AG04450 (cell line): ENCODE data around the gene SCRN1. TPM values are rescaled to one million over a fixed set of nuclear protein-coding genes. Genes with fewer than 3 reads are reported as not detected.
A peak's percentile ranks its signal among the peaks of the same experiment; 100 is the strongest.

Source experiments
- CTCF ChIA-PET: fragments of 300-600, 350-600 bp; formaldehyde crosslinking; extraction: SDS; loops from one replicate; lab custom pipeline; 2022; ENCODE audit warnings: antibody characterized with exemption, inconsistent platforms; lab: Charles Lee
- POLR2A ChIA-PET: fragments of 350-600 bp; formaldehyde crosslinking; extraction: SDS; loops from one replicate; lab custom pipeline; 2021; ENCODE audit warnings: antibody characterized with exemption, inconsistent platforms; lab: Yijun Ruan, JAX
- DNase-seq: peaks from one replicate; pipeline ENCODE4 v3.0.0-alpha.2; 2011; ENCODE audit warnings: low read depth, low spot score
- H3K27ac ChIP-seq: one replicate; pipeline ENCODE4 v1.5.1; 2012; ENCODE audit warnings: low read depth, low read length, control low read depth
- H3K27me3 ChIP-seq: one replicate; pipeline ENCODE4 v1.6.0; 2012; ENCODE audit warnings: low read length; ENCODE audit not compliant: control insufficient read depth, insufficient read depth
- H3K4me3 ChIP-seq: 2 replicates; pipeline ENCODE4 v1.5.1; 2011; ENCODE audit warnings: mild to moderate bottlenecking, low read depth, low read length, control low read depth
- H3K9me3 ChIP-seq: 2 replicates; pipeline ENCODE4 v1.5.1; 2012; ENCODE audit warnings: low read length; ENCODE audit not compliant: control insufficient read depth, insufficient read depth
- CTCF ChIP-seq: IDR thresholded peaks from 2 replicates; pipeline ENCODE4 v1.5.1; 2011; ENCODE audit warnings: low read depth, low read length, control low read depth, inconsistent platforms
- polyA plus RNA-seq: library from polyadenylated mRNA; depleted of rRNA; stranded (reverse); fragments of >200 nt; gene quantifications from 2 replicates; pipeline ENCODE4 v1.2.3, GENCODE V29; 2011

The SCRN1 gene
- polyA plus RNA-seq, 1 experiment, result 123 TPM

GRCh38 chr7:29924006-29924405 is 65.6 kb downstream of the SCRN1 start:
- Histone ChIP-seq H3K4me3 (no peak overlapping the region), H3K27me3 (no peaks in the 10 kb centered on the region), H3K9me3 (no peaks in the 10 kb centered on the region), H3K27ac (no peak overlapping the region)
- no peak for TF ChIP-seq CTCF
- CTCF ChIA-PET, result no interaction called here
- POLR2A ChIA-PET, result no interaction called here
- no peak for DNase-seq

GRCh38 chr7:29922921-29923700 is 66.5 kb downstream of the SCRN1 start:
- Histone ChIP-seq H3K27me3 (no peaks in the 10 kb centered on the region), H3K4me3 (no peak overlapping the region), H3K27ac (no peak overlapping the region), H3K9me3 (no peaks in the 10 kb centered on the region)
- ChIA-PET CTCF (interaction anchor here (0.9 to 3.9 kb wide), 8 partner anchors 8 to 176 kb away, joined by 3 to 52 read pairs (median 21); no protein-coding TSS in a partner anchor), POLR2A (no interaction called here)
- no peak for TF ChIP-seq CTCF
- DNase-seq, result no peak

- POLR2A ChIA-PET, result interaction anchor here (0.5 kb wide), 1 partner anchor 419 kb away, joined by 3 read pairs; no protein-coding TSS in a partner anchor
- H3K27ac ChIP-seq, result no peak overlapping the region
- no peaks in the 10 kb centered on the region for H3K27me3 ChIP-seq
- TF ChIP-seq CTCF, result peak; percentile 94
- CTCF ChIA-PET, result interaction anchor here (0.6 to 3.9 kb wide), 39 partner anchors 9 to 699 kb away, joined by 3 to 52 read pairs (median 6); partner anchors contain the start of gene PLEKHA8
- H3K9me3 ChIP-seq, result no peaks in the 10 kb centered on the region
- no peak overlapping the region for H3K4me3 ChIP-seq
- DNase-seq, result peak; percentile 30
Measured at GRCh38 chr7:29921404-29922010, 68.1 kb downstream of the SCRN1 start.

- no peak for DNase-seq
- no peak overlapping the region for H3K27ac ChIP-seq
- no peak for TF ChIP-seq CTCF
- no peaks in the 10 kb centered on the region for H3K27me3 ChIP-seq
- POLR2A ChIA-PET, result no interaction called here
- H3K9me3 ChIP-seq, result no peaks in the 10 kb centered on the region
- no peak overlapping the region for H3K4me3 ChIP-seq
- CTCF ChIA-PET, result interaction anchor here (0.8 to 3.9 kb wide), 24 partner anchors 11 to 285 kb away, joined by 3 to 52 read pairs (median 6); partner anchors contain the start of gene PLEKHA8
Measured at GRCh38 chr7:29920491-29920890, 69.1 kb downstream of the SCRN1 start.

DNA sequence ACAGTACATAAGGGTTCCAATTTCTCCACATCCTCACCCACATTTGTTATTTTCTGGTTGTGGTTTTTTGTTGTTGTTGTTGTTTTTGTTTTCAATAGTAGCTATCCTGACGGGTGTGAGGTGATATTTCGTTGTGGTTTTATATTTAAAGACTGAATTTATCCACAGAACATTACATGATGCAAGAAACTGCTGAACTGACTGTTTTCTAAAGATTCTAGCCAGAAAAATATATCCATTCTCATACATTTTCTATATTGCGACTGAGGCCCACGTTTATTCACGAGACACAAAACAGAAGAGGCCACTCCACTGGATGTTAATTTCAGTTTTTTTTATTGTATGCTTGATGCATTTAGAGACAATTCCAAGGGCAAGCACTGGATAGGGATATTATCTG is 69.8 kb downstream of the SCRN1 start:
- Histone ChIP-seq H3K4me3 (no peak overlapping the region), H3K9me3 (no peaks in the 10 kb centered on the region), H3K27me3 (no peaks in the 10 kb centered on the region), H3K27ac (no peak overlapping the region)
- ChIA-PET CTCF (interaction anchor here (2.6 to 3.9 kb wide), 8 partner anchors 11 to 284 kb away, joined by 8 to 52 read pairs (median 30); no protein-coding TSS in a partner anchor), POLR2A (no interaction called here)
- no peak for DNase-seq
- no peak for TF ChIP-seq CTCF
